Vagina (tissue), 2 donors: Measurements from ENCODE around the gene MTUS2. TPM values are rescaled to one million over a fixed set of nuclear protein-coding genes. Genes with fewer than 3 reads are reported as not detected.

Experiments used
- DNase-seq, 2 donors: peaks; one replicate each; pipeline ENCODE4 v3.0.0-alpha.2; 2017; ENCODE audit errors: extremely low spot score in 2 of 2
- H3K27ac ChIP-seq: fragments of 200-600 bp; sonication (generic); one replicate; pipeline ENCODE4 v1.5.1; 2019
- H3K27me3 ChIP-seq: fragments of 200-600 bp; sonication (generic); one replicate; pipeline ENCODE4 v1.5.1; 2019
- H3K36me3 ChIP-seq, 2 donors: fragments of 200-600 bp; sonication (generic); one replicate each; pipeline ENCODE4 v1.5.1; 2017 to 2019
- H3K4me1 ChIP-seq: fragments of 200-600 bp; sonication (generic); one replicate; pipeline ENCODE4 v1.5.1; 2019
- H3K4me3 ChIP-seq, 2 donors: fragments of 200-600 bp; sonication (generic); 1 replicate in 1 of 2; 2 replicates in 1 of 2; pipeline ENCODE4 v1.5.1; 2016 to 2019
- H3K9me3 ChIP-seq: fragments of 200-600 bp; sonication (generic); one replicate; pipeline ENCODE4 v1.5.1; 2019
- POLR2A ChIP-seq, 2 donors: fragments of 450-650 bp; IDR thresholded peaks; one replicate each; pipeline ENCODE4 v1.6.1; 2017; ENCODE audit warnings: antibody characterized with exemption in 2 of 2, mild to moderate bottlenecking in 2 of 2, moderate library complexity in 2 of 2
- POLR2AphosphoS5 ChIP-seq, 2 donors: sonication (generic); formaldehyde crosslinking; IDR thresholded peaks; one replicate each; pipeline ENCODE4 v1.9.0; 2017; ENCODE audit warnings: antibody characterized with exemption in 2 of 2, mild to moderate bottlenecking in 2 of 2, low read depth in 1 of 2; ENCODE audit not compliant: insufficient read depth in 1 of 2
- intact Hi-C: fragments of 100-400 bp; cut with DNase I; formaldehyde crosslinking; loops from one replicate; pipeline ENCODE4 v1.15.1; 2023
- total RNA-seq: library from RNA; depleted of rRNA; stranded (reverse); fragments of >200 nt; gene quantifications from one replicate; pipeline ENCODE4 v1.2.3, GENCODE V29; 2016
- TF ChIP-seq, protein P1 (sequence below), 3 experiments: fragments of 450-650 bp in 2 of 3; fragments of 200-600 bp in 1 of 3; sonication (generic) in 1 of 3; IDR thresholded peaks; one replicate each; pipeline ENCODE4 v1.5.1; 2017 to 2019; ENCODE audit warnings: antibody characterized with exemption in 3 of 3, mild to moderate bottlenecking in 2 of 3, moderate library complexity in 2 of 3

The MTUS2 gene
- total RNA-seq, 1 donor from 2014 or later: 0.74 TPM

DNA sequence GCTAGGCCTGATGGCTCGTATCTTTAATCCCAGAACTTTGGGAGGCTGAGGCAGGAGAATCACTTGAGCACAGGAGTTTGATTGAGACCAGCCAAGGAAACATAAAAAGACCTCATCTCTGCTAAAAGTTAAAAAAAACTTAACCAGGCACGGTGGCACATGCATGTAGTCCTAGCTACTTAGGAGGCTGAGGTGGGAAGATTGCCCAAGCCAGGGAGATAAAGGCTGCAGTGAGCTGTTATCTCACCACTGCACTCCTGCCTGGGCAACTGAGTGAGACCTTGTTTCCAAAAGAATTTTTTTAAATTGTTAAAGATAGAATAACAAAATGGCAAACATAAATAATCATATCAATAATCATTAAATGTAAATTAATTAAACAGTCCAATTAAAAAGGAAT is 365.8 kb downstream of the MTUS2 start:
- Histone ChIP-seq H3K36me3 (no peaks in the 10 kb centered on the region), H3K27me3 (no peaks in the 10 kb centered on the region), H3K4me1 (no peaks in the 10 kb centered on the region), H3K4me3 (no peak overlapping the region), H3K27ac (no peak overlapping the region), H3K9me3 (no peaks in the 10 kb centered on the region)
- TF ChIP-seq POLR2A (IDR thresholded peaks at IDR 0.05) (no peak), POLR2AphosphoS5 (IDR thresholded peaks at IDR 0.05; ENCODE audit: insufficient read depth in 1 of 2, low read depth in 1 of 2) (no peak)
- TF ChIP-seq, protein P1, sequence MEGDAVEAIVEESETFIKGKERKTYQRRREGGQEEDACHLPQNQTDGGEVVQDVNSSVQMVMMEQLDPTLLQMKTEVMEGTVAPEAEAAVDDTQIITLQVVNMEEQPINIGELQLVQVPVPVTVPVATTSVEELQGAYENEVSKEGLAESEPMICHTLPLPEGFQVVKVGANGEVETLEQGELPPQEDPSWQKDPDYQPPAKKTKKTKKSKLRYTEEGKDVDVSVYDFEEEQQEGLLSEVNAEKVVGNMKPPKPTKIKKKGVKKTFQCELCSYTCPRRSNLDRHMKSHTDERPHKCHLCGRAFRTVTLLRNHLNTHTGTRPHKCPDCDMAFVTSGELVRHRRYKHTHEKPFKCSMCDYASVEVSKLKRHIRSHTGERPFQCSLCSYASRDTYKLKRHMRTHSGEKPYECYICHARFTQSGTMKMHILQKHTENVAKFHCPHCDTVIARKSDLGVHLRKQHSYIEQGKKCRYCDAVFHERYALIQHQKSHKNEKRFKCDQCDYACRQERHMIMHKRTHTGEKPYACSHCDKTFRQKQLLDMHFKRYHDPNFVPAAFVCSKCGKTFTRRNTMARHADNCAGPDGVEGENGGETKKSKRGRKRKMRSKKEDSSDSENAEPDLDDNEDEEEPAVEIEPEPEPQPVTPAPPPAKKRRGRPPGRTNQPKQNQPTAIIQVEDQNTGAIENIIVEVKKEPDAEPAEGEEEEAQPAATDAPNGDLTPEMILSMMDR (IDR thresholded peaks at IDR 0.05): no peak
- intact Hi-C loops: no loop called here
- no peak for DNase-seq

DNA sequence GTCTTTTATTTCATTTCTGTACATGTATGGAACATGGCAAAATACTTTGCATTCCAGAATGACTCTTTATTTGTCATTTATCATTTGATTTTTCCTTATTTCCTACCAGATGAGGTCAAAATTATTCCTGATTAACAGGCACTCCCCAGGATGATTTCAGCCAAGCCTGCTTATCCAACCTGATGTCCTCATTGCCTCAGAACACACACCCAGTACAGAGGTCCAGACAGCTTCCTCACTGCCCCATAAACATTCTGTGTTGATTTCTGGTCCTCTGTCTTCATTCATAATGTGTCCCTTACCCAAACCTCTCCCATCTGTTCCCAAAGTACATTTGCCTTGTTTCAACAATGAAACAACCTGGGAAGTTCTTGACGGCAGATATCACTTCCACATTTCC is 367.4 kb downstream of the MTUS2 start:
- intact Hi-C loops: no loop called here
- no peak overlapping the region for H3K27ac ChIP-seq
- DNase-seq: no peak
- no peaks in the 10 kb centered on the region for H3K9me3 ChIP-seq
- H3K27me3 ChIP-seq: no peaks in the 10 kb centered on the region
- TF ChIP-seq, protein P1 (IDR thresholded peaks at IDR 0.05): no peak
- TF ChIP-seq POLR2A (IDR thresholded peaks at IDR 0.05) (no peak), POLR2AphosphoS5 (IDR thresholded peaks at IDR 0.05; ENCODE audit: insufficient read depth in 1 of 2, low read depth in 1 of 2) (no peak)
- H3K4me1 ChIP-seq: no peaks in the 10 kb centered on the region
- no peaks in the 10 kb centered on the region for H3K36me3 ChIP-seq
- no peak overlapping the region for H3K4me3 ChIP-seq

DNA sequence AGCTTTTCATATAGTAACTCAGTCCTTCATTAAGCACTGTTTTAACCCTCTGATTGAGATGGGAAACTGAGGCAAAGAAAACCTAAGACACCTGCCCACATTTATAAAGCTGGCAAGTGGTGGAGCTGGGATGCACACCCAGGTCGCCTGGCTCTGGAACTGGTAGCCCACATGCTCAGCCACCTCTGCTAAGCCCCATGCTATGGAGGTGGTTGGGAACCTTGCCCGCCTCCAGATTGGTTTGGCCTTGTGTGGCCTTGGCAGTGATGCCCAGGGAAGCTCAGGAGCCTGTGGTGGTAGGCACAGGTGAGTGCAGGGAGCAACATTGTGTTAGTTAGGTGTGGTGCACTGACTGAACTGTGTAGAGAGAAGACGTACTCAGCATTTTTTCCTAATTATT is 370.2 kb downstream of the MTUS2 start:
- no peaks in the 10 kb centered on the region for H3K4me1 ChIP-seq
- H3K27ac ChIP-seq: no peak overlapping the region
- no peak for TF ChIP-seq POLR2AphosphoS5 (IDR thresholded peaks at IDR 0.05; ENCODE audit: insufficient read depth in 1 of 2, low read depth in 1 of 2)
- TF ChIP-seq, protein P1 (IDR thresholded peaks at IDR 0.05): no peak
- no peak for TF ChIP-seq POLR2A (IDR thresholded peaks at IDR 0.05)
- no peaks in the 10 kb centered on the region for H3K27me3 ChIP-seq
- H3K4me3 ChIP-seq: no peak overlapping the region
- H3K36me3 ChIP-seq: no peaks in the 10 kb centered on the region
- no peaks in the 10 kb centered on the region for H3K9me3 ChIP-seq
- intact Hi-C loops: no loop called here
- no peak for DNase-seq

DNA sequence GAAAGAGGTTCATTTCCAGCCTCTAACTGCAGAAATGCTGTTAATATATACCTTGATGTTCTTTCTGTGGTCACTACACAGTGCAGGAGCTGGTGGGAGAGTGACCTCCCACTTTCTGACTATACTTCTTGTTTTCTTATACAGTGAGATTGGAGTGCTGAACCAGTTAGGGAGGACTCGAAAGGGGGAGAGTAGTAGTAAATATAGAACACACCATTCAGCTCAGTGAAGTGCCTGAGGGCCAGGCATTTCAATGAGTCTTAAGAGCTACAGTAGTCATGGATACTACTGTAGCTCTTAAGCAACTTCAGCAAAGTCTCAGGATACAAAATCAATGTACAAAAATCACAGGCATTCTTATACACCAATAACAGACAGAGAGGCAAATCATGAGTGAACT is 372.9 kb downstream of the MTUS2 start:
- H3K27ac ChIP-seq: no peak overlapping the region
- TF ChIP-seq, protein P1 (IDR thresholded peaks at IDR 0.05): no peak
- TF ChIP-seq POLR2AphosphoS5 (IDR thresholded peaks at IDR 0.05; ENCODE audit: insufficient read depth in 1 of 2, low read depth in 1 of 2): no peak
- no peak for TF ChIP-seq POLR2A (IDR thresholded peaks at IDR 0.05)
- intact Hi-C loops: no loop called here
- no peak overlapping the region for H3K4me3 ChIP-seq
- DNase-seq: no peak
- no peaks in the 10 kb centered on the region for H3K9me3 ChIP-seq
- no peaks in the 10 kb centered on the region for H3K27me3 ChIP-seq
- no peaks in the 10 kb centered on the region for H3K4me1 ChIP-seq
- H3K36me3 ChIP-seq: no peaks in the 10 kb centered on the region

DNA sequence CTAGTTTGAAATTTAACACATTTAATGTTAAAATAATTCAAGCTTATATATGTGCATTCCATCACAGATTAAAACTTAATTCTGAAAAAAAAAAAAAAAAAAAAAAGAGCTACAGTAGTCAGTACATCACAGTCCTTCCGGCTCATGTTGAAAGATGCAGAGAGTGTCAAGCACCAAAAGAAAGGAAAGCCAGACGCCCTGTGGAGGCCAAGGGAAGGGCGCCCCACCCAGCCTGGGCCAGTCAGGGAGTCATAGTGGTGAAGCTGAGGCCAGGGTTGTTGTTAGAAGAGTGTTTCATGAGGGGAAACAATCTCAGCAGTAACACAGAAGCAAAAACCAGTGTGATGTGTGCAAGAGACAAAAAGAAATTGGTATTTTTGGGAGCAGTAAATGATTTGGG is 375.3 kb downstream of the MTUS2 start:
- Histone ChIP-seq H3K4me1 (no peaks in the 10 kb centered on the region), H3K27me3 (no peaks in the 10 kb centered on the region), H3K36me3 (no peaks in the 10 kb centered on the region), H3K4me3 (no peak overlapping the region), H3K9me3 (no peaks in the 10 kb centered on the region), H3K27ac (no peak overlapping the region)
- DNase-seq: no peak
- intact Hi-C loops: no loop called here
- TF ChIP-seq POLR2A (IDR thresholded peaks at IDR 0.05) (no peak), POLR2AphosphoS5 (IDR thresholded peaks at IDR 0.05; ENCODE audit: insufficient read depth in 1 of 2, low read depth in 1 of 2) (no peak)
- TF ChIP-seq, protein P1 (IDR thresholded peaks at IDR 0.05): no peak
